ENCODE measurements around the gene TNRC6C. TPM values are rescaled to one million over a fixed set of nuclear protein-coding genes. Genes with fewer than 3 reads are reported as not detected.

The TNRC6C gene

Small RNA genes lying within 50 kb of the gene (small RNA-seq; reads per million reads assigned to genes)
- not detected for gene RNU1-80P (ENCODE audit: insufficient read depth)
- not detected for gene RNU6-625P (ENCODE audit: insufficient read depth)

Data from neuronal stem cell (in vitro differentiated cells).